ENCODE results near the gene FOSB.

DNA sequence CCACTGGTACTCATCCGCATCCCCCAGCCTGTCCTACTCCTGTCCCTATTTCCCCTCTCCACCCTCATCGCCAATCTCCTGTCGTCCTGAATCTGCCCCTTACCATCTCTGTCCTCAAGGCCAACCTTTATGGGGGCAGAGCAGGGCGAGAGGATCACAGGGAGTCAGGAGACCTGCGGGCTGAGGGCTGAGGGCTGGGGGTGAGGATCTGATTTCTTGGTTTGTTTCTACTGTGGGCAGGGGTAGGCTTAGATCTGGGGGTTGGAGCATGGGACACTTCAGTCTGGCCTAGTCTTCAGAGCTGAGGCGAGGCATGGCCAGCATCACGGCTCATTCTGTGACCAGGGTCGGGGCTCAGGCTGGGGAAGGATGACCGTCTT, 27.5 kb upstream of the FOSB start:
- TF ChIP-seq CTCF (IDR thresholded peaks at IDR 0.05) (no peak), ATF2 (CRISPR knock-in tag; IDR thresholded peaks at IDR 0.05; ENCODE audit: borderline replicate concordance, low read depth) (no peak), FOXP1 (CRISPR knock-in tag; IDR thresholded peaks at IDR 0.05; ENCODE audit: borderline replicate concordance) (no peak), ELF4 (CRISPR knock-in tag; IDR thresholded peaks at IDR 0.05; ENCODE audit: low read depth) (no peak), STAT6 (CRISPR knock-in tag; conservative IDR thresholded peaks at IDR 0.05; ENCODE audit: low read depth) (no peak), E2F4 (CRISPR knock-in tag; IDR thresholded peaks at IDR 0.05; ENCODE audit: borderline replicate concordance, low read depth) (no peak), FOXK1 (CRISPR knock-in tag; IDR thresholded peaks at IDR 0.05) (no peak), MAX (CRISPR knock-in tag; IDR thresholded peaks at IDR 0.05) (no peak), ETV6 (CRISPR knock-in tag; IDR thresholded peaks at IDR 0.05) (no peak), ZNF317 (CRISPR knock-in tag; IDR thresholded peaks at IDR 0.05; ENCODE audit: borderline replicate concordance, low read depth) (no peak), USF2 (CRISPR knock-in tag; IDR thresholded peaks at IDR 0.05) (no peak)
- TF ChIP-seq, protein P1, sequence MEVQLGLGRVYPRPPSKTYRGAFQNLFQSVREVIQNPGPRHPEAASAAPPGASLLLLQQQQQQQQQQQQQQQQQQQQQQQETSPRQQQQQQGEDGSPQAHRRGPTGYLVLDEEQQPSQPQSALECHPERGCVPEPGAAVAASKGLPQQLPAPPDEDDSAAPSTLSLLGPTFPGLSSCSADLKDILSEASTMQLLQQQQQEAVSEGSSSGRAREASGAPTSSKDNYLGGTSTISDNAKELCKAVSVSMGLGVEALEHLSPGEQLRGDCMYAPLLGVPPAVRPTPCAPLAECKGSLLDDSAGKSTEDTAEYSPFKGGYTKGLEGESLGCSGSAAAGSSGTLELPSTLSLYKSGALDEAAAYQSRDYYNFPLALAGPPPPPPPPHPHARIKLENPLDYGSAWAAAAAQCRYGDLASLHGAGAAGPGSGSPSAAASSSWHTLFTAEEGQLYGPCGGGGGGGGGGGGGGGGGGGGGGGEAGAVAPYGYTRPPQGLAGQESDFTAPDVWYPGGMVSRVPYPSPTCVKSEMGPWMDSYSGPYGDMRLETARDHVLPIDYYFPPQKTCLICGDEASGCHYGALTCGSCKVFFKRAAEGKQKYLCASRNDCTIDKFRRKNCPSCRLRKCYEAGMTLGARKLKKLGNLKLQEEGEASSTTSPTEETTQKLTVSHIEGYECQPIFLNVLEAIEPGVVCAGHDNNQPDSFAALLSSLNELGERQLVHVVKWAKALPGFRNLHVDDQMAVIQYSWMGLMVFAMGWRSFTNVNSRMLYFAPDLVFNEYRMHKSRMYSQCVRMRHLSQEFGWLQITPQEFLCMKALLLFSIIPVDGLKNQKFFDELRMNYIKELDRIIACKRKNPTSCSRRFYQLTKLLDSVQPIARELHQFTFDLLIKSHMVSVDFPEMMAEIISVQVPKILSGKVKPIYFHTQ (CRISPR knock-in tag; IDR thresholded peaks at IDR 0.05) = no peak
